Effector CD4-positive, alpha-beta T cell (primary cell): Measurements from ENCODE around the gene TMX4.
"Not testable (repeated sequence)": the region's sequence is repeated elsewhere in the genome, so short reads cannot be mapped to it uniquely, and the experiment has no call there.

Source experiments
- DNase-seq: peaks from one replicate; pipeline ENCODE4 v3.0.0-alpha.2; 2020
- total RNA-seq: gene quantifications from one replicate; lab custom pipeline; 2026; lab: John Stamatoyannopoulos, UW

TMX4 gene
- total RNA-seq: 109 reads per million, percentile 84 among the genes with 10 or more reads in this experiment

- DNase-seq: peak; percentile 78
These were observed at the start of gene TMX4 for GRCh38 chr20:8019246-8019997. TMX4 (minus strand) TSS chr20:8019761; CDS start chr20:8019613, 148 bp downstream.

DNA sequence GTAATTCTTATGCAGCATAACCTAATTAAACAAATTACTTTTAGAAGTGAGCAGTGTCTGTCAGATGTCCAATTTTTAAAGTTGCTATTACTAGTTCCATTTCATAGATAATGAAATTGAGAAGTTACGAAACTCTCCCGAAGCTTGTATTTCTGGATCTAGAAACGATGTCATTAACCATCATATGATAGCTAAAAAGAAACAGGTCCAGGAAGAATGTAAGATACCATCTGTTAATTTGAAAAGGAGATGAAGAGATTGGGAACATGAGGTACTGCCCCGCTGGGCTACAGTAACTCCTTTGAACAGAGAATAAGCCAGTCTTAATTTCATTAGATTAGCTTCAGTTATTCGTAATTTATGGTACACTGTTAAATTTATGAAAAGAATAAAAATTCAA lies 47.5 kb upstream of the TMX4 start:
- no peak for DNase-seq

GRCh38 chr20:8066662-8067061 lies 47.1 kb upstream of the TMX4 start:
- no peak for DNase-seq

DNA sequence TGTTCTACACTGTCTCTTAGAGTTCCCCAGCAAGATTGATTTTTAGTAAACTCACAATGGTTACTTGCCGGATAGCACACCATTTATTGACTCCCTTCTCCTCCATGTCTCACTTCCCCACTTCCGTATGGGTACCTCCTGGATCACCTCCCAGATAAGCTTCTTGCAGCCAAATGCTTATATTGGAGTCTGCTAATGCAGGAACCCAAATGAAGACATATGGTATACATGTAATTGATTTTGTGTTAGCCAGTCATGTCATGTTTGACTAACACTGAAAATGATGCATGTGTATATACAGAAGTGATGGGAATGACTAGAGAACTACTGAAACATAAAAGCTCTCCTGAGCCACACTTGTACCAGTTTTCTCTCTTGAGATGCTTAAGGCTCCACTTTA lies 46.1 kb upstream of the TMX4 start:
- DNase-seq: no peak

GRCh38 chr20:8062756-8063155 lies 43.2 kb upstream of the TMX4 start:
- no peak for DNase-seq

DNA sequence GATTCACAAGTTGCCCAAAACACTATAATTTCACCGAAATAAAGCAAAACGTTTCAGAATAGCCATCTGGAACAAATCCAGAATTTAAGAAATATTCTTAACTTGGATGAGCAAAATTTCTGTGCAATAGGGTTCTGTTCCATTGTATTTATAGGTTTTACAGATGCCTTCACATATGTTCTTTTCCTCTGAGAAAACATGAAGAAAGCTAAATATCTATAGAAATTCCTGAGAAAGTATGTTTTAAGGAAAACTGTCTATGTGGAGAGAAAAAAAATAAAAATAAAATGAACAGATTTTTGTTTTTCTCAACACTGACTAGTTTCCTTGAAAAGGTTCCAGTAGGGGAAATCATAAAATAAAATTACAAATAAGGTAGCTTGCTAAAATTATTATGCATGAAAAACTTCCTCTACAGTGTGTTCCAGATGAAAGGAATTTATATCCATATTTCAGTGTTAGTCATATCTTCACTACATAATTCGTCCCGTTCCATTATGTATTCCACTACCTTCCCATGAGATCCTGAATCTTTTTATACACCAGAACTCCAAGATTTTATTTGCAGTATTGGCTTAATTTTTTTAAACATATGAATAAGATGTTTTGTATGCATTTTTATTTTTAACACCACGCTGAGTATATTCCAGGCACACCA lies 42.4 kb upstream of the TMX4 start:
- no peak for DNase-seq

DNA sequence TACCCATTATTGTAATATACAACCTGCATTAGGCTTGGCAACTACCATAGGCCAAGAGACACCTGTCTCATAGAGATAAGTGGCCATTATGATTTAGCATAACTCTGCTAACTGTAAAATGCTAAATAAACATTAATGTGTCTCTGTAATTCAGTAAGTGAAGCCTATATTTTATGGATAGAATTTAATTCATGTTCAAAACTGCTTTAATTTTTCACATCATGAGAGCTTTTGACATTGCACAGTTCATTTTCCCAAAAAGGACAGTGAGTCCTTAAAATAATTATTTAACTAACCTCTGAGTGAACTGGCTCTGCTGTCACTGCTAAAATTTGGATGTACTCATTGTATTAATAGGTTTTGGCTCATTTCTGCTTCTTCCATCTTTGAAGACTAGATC lies 41.4 kb upstream of the TMX4 start:
- DNase-seq: no peak

DNA sequence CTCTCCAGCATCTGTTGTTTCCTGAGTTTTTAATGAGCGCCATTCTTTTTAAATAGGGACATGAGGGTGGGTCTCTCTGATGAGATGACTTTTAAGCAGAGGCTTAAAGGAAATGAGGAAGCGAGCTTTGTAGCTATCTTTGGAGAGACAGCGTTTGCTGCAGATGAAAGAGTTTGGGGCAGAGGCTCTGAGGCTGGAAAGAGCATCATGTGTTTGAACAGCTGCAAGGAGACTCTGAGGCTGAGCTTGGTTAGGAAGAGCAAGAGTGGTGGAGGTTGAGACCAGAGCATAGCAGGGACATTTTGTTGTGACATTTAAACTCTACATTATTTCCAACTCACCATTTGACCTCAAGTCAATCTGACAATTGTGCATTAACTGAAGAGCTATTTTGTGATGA lies 38.3 kb upstream of the TMX4 start:
- DNase-seq: no peak

DNA sequence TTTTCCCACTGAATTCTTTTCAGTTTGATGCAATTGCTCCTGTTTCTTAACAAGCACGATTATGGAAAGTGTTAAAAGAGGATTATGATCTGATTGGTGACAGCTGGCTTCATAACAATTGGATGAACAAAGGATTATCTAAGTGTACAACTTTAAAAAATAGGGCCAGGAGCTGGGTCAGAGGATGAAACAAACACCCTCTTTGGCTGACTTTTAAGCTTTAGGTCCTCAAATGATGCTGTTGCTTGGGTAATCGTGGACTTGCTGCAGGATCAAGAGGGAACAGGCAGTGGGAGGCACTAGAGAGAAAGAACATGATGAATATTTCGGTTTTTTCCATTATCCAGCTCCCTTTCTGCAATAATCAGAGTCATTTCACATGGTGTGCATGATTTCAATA lies 35.5 kb upstream of the TMX4 start:
- DNase-seq: no peak

DNA sequence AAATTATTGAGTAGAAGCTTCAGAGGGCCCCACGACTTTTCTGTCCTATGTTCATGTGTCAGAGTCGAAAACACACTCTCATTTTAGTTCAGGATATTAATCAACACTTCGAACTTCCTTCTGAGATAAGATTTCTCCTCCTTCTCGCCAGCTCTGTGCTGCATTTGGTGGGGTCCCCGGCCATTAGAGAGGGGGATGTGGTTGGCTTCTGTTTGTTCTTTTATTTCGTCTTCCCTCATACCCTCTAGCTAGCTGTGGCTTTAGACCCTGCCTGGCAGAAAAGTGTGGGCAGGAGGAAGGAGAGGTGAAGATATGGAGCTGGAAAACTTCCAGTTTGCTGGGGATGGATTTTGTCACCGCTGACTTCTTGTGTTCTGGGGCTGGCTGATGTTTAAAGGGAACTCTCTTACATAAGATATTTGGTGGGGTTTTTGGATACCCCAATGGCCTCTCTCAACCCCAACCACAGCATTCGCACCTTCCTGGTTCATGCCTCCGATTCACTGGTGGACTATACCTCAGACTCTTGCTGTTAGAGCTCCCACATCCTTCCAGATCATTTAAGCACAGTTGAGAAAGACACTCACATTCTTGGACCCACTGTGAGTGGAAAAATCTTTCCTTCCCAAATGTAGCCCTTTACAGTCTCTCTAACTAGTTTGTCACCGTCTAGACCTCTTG lies 30.7 kb upstream of the TMX4 start:
- no peak for DNase-seq

GRCh38 chr20:8049310-8049709 lies 29.7 kb upstream of the TMX4 start:
- DNase-seq: no peak

- no peak for DNase-seq
These were observed 26.4 kb upstream of the TMX4 start for GRCh38 chr20:8045946-8046345.

DNA sequence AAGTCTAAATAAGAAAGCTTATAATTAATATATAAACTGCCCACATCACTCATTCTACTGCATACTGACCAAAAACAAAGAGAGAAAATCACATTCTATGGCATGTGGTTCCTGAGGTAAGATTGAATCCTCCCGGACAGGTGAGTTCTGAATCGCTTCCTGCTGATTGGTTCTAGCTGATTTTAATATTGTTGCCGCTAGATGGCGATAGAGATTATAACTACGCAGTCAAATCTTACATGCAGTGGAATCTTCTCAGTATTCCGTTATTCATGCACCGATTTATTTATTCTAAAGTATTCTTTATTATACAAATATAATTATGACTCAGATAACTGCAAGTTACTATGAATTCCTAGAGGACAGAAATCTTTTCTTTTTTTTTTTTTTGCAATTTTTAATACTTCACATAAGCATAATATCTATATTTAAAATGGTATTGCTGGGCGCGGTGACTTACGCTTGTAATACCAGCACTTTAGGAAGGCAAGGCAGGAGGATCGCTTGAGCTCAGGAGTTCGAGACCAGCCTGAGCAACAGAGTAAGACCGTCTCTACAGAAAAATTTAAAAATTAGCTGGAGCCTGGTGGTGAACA lies 24.2 kb upstream of the TMX4 start:
- peak; percentile 35 for DNase-seq

DNA sequence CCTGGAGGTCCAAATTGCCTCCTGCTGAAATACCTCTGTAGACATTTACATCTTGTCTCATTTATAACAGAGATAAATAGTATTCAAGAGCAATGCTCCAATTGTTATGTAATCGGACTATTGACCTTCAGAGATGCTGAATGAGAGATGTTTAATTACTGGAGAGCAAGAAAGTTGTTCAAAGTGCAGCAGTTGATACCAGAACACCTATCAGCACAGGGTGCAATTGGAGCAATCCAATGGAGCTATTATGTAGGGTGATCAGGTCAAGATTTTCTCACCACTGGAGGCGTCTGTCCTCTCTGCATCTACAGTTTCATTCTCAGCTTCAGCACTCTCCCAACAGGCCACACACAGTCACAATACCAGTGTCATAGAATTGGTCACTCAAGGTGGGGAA lies 19.5 kb upstream of the TMX4 start:
- DNase-seq: no peak

DNA sequence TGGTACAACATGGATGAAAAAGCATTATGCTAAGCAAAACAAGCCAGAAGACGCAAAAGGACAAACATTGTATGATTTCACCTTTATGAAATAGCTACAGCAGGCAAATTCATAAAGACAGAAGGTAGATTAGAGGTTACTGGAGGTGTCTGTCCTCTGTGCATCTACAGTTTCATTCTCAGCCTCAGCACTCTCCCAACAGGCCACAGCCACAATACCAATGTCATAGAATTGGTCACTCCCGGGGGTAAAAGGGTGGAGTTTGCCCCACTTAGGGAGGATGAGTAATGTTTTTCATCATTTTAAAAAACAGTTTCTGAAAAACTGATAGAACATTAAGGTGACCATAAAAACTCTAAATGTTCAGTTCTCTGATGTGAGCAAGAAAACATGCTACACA lies 17.2 kb upstream of the TMX4 start:
- DNase-seq: no peak

DNA sequence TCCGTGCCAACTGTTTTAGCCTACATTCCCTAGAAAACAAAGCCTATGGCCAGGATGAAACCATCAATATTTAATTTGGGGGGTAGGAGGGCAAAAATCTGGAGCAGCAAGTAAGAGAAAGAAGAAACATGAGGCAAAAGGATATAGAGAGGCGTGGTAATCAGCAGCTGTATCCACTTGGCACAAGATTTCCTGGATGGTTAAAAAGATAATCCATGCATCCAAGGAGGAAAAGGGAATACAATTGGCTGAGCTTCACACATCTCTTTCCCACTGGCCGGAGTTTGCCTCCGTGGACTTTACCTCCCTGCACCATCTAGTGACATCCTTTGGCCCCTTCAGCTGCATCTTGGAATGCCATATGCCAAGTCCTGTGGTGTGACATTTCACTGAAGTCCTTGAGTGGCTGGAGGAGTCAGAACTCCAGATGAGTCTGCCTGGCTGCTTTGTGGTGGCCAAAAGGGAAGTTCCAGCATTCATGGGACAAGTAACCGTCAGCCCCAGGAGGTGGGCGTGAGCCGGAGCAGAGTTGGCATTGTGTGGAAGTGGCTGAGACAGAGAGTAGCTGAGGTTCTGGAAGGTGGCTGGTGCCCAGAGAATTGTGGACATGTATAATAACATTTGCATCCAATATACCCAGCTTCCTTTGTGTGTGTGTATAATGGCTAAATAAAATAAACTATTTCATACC lies 13.7 kb upstream of the TMX4 start:
- no peak for DNase-seq

GRCh38 chr20:8032499-8032898 lies 12.9 kb upstream of the TMX4 start:
- no peak for DNase-seq

DNA sequence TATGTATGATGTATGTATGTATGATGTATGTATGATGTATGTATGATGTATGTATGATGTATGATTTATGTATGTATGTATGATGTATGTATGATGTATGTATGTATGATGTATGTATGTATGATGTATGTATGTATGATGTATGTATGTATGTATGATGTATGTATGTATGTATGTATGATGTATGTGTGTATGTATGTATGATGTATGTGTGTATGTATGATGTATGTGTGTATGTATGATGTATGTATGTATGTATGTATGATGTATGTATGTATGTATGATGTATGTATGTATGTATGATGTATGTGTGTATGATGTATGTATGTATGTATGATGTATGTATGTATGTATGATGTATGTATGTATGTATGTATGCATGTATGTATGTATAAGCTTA lies 12.0 kb upstream of the TMX4 start:
- not testable (repeated sequence) for DNase-seq

- DNase-seq: no peak
These were observed 2.1 kb upstream of the TMX4 start for GRCh38 chr20:8021541-8022269.

GRCh38 chr20:8020314-8021079 lies 936 bp upstream of the TMX4 start:
- DNase-seq: no peak

DNA sequence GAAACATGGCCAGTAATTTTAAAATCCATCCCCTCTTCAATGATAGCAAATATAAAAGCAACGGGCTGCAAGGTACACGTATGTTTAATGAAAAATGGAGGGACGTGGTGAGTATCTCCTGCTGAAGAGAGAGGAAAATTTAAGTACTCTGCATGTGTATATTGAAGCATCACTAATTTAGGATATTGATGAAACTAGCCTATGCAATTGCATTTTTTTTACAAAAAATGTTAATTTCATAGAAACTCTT lies 362 bp upstream of the TMX4 start:
- DNase-seq: no peak

- peak; percentile 46 for DNase-seq
These were observed 659 bp downstream of the TMX4 start for GRCh38 chr20:8018958-8019245.
